ENCODE data around the gene TUFM.
A peak's percentile ranks its signal among the peaks of the same experiment; 100 is the strongest.
"Not testable (repeated sequence)": the region's sequence is repeated elsewhere in the genome, so short reads cannot be mapped to it uniquely, and the experiment has no call there.

The TUFM gene

GRCh38 chr16:28875134-28876018 lies 29.2 kb upstream of the TUFM start:
- no peak for DNase-seq

- no peak for DNase-seq
Measured at GRCh38 chr16:28874406-28874805, 28.3 kb upstream of the TUFM start.

GRCh38 chr16:28873543-28874201 lies 27.5 kb upstream of the TUFM start:
- DNase-seq = peak; percentile 53

GRCh38 chr16:28872952-28873351 lies 26.8 kb upstream of the TUFM start:
- DNase-seq = no peak

- no peak for DNase-seq
Measured at GRCh38 chr16:28869201-28869600, 23.1 kb upstream of the TUFM start.

- not testable (repeated sequence) for DNase-seq
Measured at GRCh38 chr16:28867646-28868045, 21.5 kb upstream of the TUFM start.

- no peak for DNase-seq
Measured at GRCh38 chr16:28867241-28867640, 21.1 kb upstream of the TUFM start.

GRCh38 chr16:28866454-28866804 lies 20.3 kb upstream of the TUFM start:
- DNase-seq = no peak

GRCh38 chr16:28865722-28866453 lies 19.7 kb upstream of the TUFM start:
- no peak for DNase-seq

GRCh38 chr16:28865001-28865688 lies 19.0 kb upstream of the TUFM start:
- DNase-seq = no peak

GRCh38 chr16:28863929-28864793 lies 18.0 kb upstream of the TUFM start:
- DNase-seq = peak; percentile 15

GRCh38 chr16:28859326-28859725 lies 13.2 kb upstream of the TUFM start:
- DNase-seq = no peak

GRCh38 chr16:28858421-28858820 lies 12.3 kb upstream of the TUFM start:
- DNase-seq = no peak

- no peak for DNase-seq
Measured at GRCh38 chr16:28846933-28847273, 755 bp upstream of the TUFM start.

GRCh38 chr16:28845761-28846079 lies 428 bp downstream of the TUFM start:
- DNase-seq = no peak

GRCh38 chr16:28845293-28845692 lies 855 bp downstream of the TUFM start:
- DNase-seq = peak; percentile 61

- no peak for DNase-seq
Measured at GRCh38 chr16:28844226-28844885, 1.8 kb downstream of the TUFM start.

- DNase-seq = no peak
Measured at GRCh38 chr16:28843766-28844165, 2.4 kb downstream of the TUFM start.

- DNase-seq = no peak
Measured at GRCh38 chr16:28842696-28843095, 3.5 kb downstream of the TUFM start.

- DNase-seq = no peak
Measured at GRCh38 chr16:28839899-28840298, 6.2 kb downstream of the TUFM start.

- DNase-seq = no peak
Measured at GRCh38 chr16:28839004-28839639, 7.0 kb downstream of the TUFM start.

Measured in activated CD4-positive, alpha-beta T cell treated with anti-CD3 and anti-CD28 coated beads, Interleukin-2, amount 50 U/mL, for 16 hours (primary cell).